H1 (cell line): Measurements from ENCODE around the gene MIEF2. TPM values are rescaled to one million over a fixed set of nuclear protein-coding genes. Genes with fewer than 3 reads are reported as not detected.
A peak's percentile ranks its signal among the peaks of the same experiment; 100 is the strongest.

Experiments used
- CTCF ChIA-PET: fragments of 300-600 bp; sonication (Branson Sonifier 250); formaldehyde crosslinking; loops from one replicate; lab custom pipeline; 2021; ENCODE audit not compliant: partially characterized antibody; lab: Charles Lee
- POLR2A ChIA-PET: fragments of 300-600 bp; sonication (Branson Sonifier 250); formaldehyde crosslinking; loops from one replicate; lab custom pipeline; 2021; ENCODE audit warnings: inconsistent platforms; ENCODE audit not compliant: partially characterized antibody; lab: Charles Lee
- DNase-seq, 2 experiments: peaks; one replicate each; pipeline versions ENCODE4 v3.0.0 to v3.0.0-alpha.2; 2010 to 2022; ENCODE audit warnings: low spot score in 2 of 2, low read depth in 1 of 2, mixed read lengths in 1 of 2
- FAIRE-seq: peaks from 2 replicates; lab custom pipeline; 2011; peaks lifted over from hg19 to GRCh38; lab: Jason Lieb, UNC
- H2AFZ ChIP-seq: 2 replicates; pipeline ENCODE4 v1.8.1; 2012; ENCODE audit warnings: low read length, inconsistent platforms
- H2AK5ac ChIP-seq: 2 replicates; pipeline ENCODE4 v1.6.1; 2013; ENCODE audit warnings: low read depth, low read length
- H2BK120ac ChIP-seq: replicated peaks from 2 replicates; pipeline ENCODE3; 2013; ENCODE audit warnings: low read depth, low read length, inconsistent platforms
- H2BK12ac ChIP-seq: 2 replicates; pipeline ENCODE4 v1.6.1; 2013; ENCODE audit warnings: low read depth, low read length
- H2BK15ac ChIP-seq: 2 replicates; pipeline ENCODE4 v1.6.1; 2013; ENCODE audit warnings: low read length
- H2BK20ac ChIP-seq: 2 replicates; pipeline ENCODE4 v1.6.1; 2013; ENCODE audit warnings: low read length
- H2BK5ac ChIP-seq: 2 replicates; pipeline ENCODE4 v1.6.1; 2013; ENCODE audit warnings: low read depth, low read length
- H3K14ac ChIP-seq: 2 replicates; pipeline ENCODE4 v1.6.1; 2013; ENCODE audit warnings: inconsistent platforms; ENCODE audit not compliant: insufficient read length
- H3K18ac ChIP-seq: 2 replicates; pipeline ENCODE4 v1.6.1; 2013; ENCODE audit warnings: low read length; ENCODE audit errors: extremely low read depth
- H3K23ac ChIP-seq: 2 replicates; pipeline ENCODE4 v1.6.1; 2013; ENCODE audit warnings: inconsistent platforms; ENCODE audit not compliant: insufficient read length
- H3K23me2 ChIP-seq: 2 replicates; pipeline ENCODE4 v1.6.1; 2013; ENCODE audit warnings: low read depth, low read length
- H3K27ac ChIP-seq: 2 replicates; pipeline ENCODE4 v1.6.1; 2011; ENCODE audit warnings: low read depth, low read length, inconsistent platforms
- H3K27me3 ChIP-seq, 4 experiments: replicated peaks in 1 of 4; 1 replicate in 1 of 4; 2 replicates in 3 of 4; pipeline versions ENCODE4 v1.6.1 to v1.8.1; 2011 to 2013; ENCODE audit warnings: low read length in 3 of 4, mild to moderate bottlenecking in 3 of 4, inconsistent platforms in 2 of 4, mixed read lengths in 2 of 4, moderate library complexity in 1 of 4; ENCODE audit not compliant: control insufficient read depth in 3 of 4, insufficient read depth in 3 of 4; ENCODE audit errors: extremely low read depth in 1 of 4
- H3K36me3 ChIP-seq, 4 experiments: 2 replicates each; pipeline versions ENCODE4 v1.6.1 to v1.8.1; 2011 to 2013; ENCODE audit warnings: mild to moderate bottlenecking in 4 of 4, low read length in 3 of 4, moderate library complexity in 2 of 4, control low read depth in 1 of 4, inconsistent platforms in 1 of 4; ENCODE audit not compliant: insufficient read depth in 4 of 4, control insufficient read depth in 2 of 4
- H3K4ac ChIP-seq: replicated peaks from 2 replicates; pipeline ENCODE3; 2013; ENCODE audit warnings: low read length, low read depth, mixed read lengths, inconsistent platforms; ENCODE audit not compliant: insufficient read length
- H3K4me1 ChIP-seq, 4 experiments: replicated peaks in 1 of 4; 1 replicate in 1 of 4; 2 replicates in 3 of 4; pipeline versions ENCODE4 v1.6.1 to v1.8.1; 2011 to 2013; ENCODE audit warnings: low read length in 3 of 4, inconsistent platforms in 2 of 4, mixed read lengths in 1 of 4; ENCODE audit not compliant: insufficient read depth in 4 of 4, control insufficient read depth in 3 of 4
- H3K4me2 ChIP-seq, 2 experiments: 2 replicates each; pipeline versions ENCODE4 v1.6.1 to v1.8.1; 2011 to 2013; ENCODE audit warnings: low read depth in 2 of 2, low read length in 2 of 2, control low read depth in 1 of 2, inconsistent platforms in 1 of 2, mild to moderate bottlenecking in 1 of 2; ENCODE audit not compliant: insufficient read depth in 1 of 2
- H3K4me3 ChIP-seq, 4 experiments: fragments of 200-600, 300-600 bp in 1 of 4; sonication (generic), shearing (Covaris generic), sonication (Bioruptor Twin) in 1 of 4; 2 replicates each; pipeline versions ENCODE4 v1.5.1 to v1.8.1; 2011 to 2016; ENCODE audit warnings: low read length in 4 of 4, low read depth in 3 of 4, control low read depth in 2 of 4, inconsistent platforms in 2 of 4, mild to moderate bottlenecking in 2 of 4, mixed read lengths in 1 of 4, moderate library complexity in 1 of 4; ENCODE audit not compliant: insufficient read depth in 2 of 4; ENCODE audit errors: extremely low read depth in 1 of 4
- H3K56ac ChIP-seq: replicated peaks from 2 replicates; pipeline ENCODE3; 2013; ENCODE audit warnings: low read depth, mild to moderate bottlenecking, mixed read lengths, low read length, inconsistent platforms; ENCODE audit not compliant: insufficient read length
- H3K79me1 ChIP-seq: 2 replicates; pipeline ENCODE4 v1.6.1; 2013; ENCODE audit warnings: low read depth, low read length, control low read depth
- H3K79me2 ChIP-seq, 2 experiments: 2 replicates each; pipeline versions ENCODE4 v1.6.1 to v1.8.1; 2012 to 2013; ENCODE audit warnings: low read length in 2 of 2, mild to moderate bottlenecking in 2 of 2, inconsistent platforms in 1 of 2; ENCODE audit not compliant: insufficient read depth in 2 of 2, control insufficient read depth in 1 of 2
- H3K9ac ChIP-seq, 4 experiments: replicated peaks in 1 of 4; 1 replicate in 1 of 4; 2 replicates in 3 of 4; pipeline versions ENCODE4 v1.6.1 to v1.8.1; 2011 to 2013; ENCODE audit warnings: low read depth in 3 of 4, low read length in 3 of 4, control low read depth in 2 of 4, mild to moderate bottlenecking in 2 of 4, moderate library complexity in 2 of 4, inconsistent platforms in 1 of 4; ENCODE audit errors: extremely low read depth in 1 of 4
- H3K9me3 ChIP-seq, 2 experiments: 2 replicates each; pipeline versions ENCODE4 v1.6.1 to v1.8.1; 2012 to 2013; ENCODE audit warnings: mild to moderate bottlenecking in 2 of 2, moderate library complexity in 2 of 2, control low read depth in 1 of 2, inconsistent platforms in 1 of 2, low read depth in 1 of 2, low read length in 1 of 2, mixed read lengths in 1 of 2; ENCODE audit not compliant: insufficient read depth in 2 of 2
- H4K20me1 ChIP-seq, 2 experiments: replicated peaks in 1 of 2; 2 replicates each; pipeline versions ENCODE3 to v1.8.1; 2011 to 2013; ENCODE audit warnings: inconsistent platforms in 2 of 2, low read length in 2 of 2, mild to moderate bottlenecking in 1 of 2; ENCODE audit not compliant: insufficient read depth in 2 of 2, control insufficient read depth in 1 of 2
- H4K5ac ChIP-seq: 2 replicates; pipeline ENCODE4 v1.6.1; 2013; ENCODE audit warnings: low read length, low read depth, mixed read lengths, inconsistent platforms; ENCODE audit not compliant: insufficient read length
- H4K8ac ChIP-seq: 2 replicates; pipeline ENCODE4 v1.8.0; 2013; ENCODE audit warnings: mild to moderate bottlenecking, moderate library complexity, low read length, inconsistent platforms; ENCODE audit not compliant: insufficient read depth; ENCODE audit errors: extremely low read depth
- H4K91ac ChIP-seq: replicated peaks from 2 replicates; pipeline ENCODE3; 2013; ENCODE audit warnings: low read length, mixed read lengths, inconsistent platforms; ENCODE audit not compliant: insufficient read length
- RAD21 ChIP-seq, 2 experiments: IDR thresholded peaks in 1 of 2; conservative IDR thresholded peaks in 1 of 2; 2 replicates each; pipeline ENCODE4 v1.6.1; 2011; ENCODE audit warnings: low read depth in 2 of 2, low read length in 2 of 2, improper control_type of control experiment in 1 of 2, inconsistent platforms in 1 of 2, mild to moderate bottlenecking in 1 of 2, moderate library complexity in 1 of 2
- SAP30 ChIP-seq: fragments of 300-600 bp; sonication (generic); IDR thresholded peaks from 2 replicates; pipeline ENCODE4 v1.7.1; 2012; ENCODE audit warnings: low read length, moderate library complexity, mild to moderate bottlenecking, inconsistent platforms; ENCODE audit not compliant: insufficient read depth, insufficient replicate concordance
- WGBS, 2 experiments: shearing (Covaris generic) in 1 of 2; methylation state at CpG; one replicate each; pipeline versions ENCODE4 v1.1.6 to v1.1.7; 2013 to 2015; ENCODE audit warnings: low lambda C conversion rate in 2 of 2, mixed read lengths in 2 of 2, inconsistent platforms in 1 of 2, low coverage in 1 of 2, missing lambda C conversion rate in 1 of 2; ENCODE audit not compliant: insufficient replicate concordance in 2 of 2, insufficient coverage in 1 of 2, insufficient read length in 1 of 2; ENCODE audit errors: extremely low coverage in 1 of 2, missing lambda C conversion rate in 1 of 2; 5-methylcytosine and 5-hydroxymethylcytosine counted together
- polyA plus RNA-seq, 7 experiments: library from polyadenylated mRNA; depleted of rRNA in 3 of 7; stranded (reverse) in 5 of 7; unstranded in 2 of 7; fragments of >200 nt in 5 of 7; fragments of 200-250 nt in 2 of 7; gene quantifications; 1 replicate in 5 of 7; 2 replicates in 1 of 7; 4 replicates in 1 of 7; pipeline versions ENCODE4 v1.2.1 to v1.2.3, GENCODE V29; 2011 to 2013; ENCODE audit warnings: missing spikeins in 2 of 7, mixed read lengths in 2 of 7
- total RNA-seq: library from RNA; stranded (reverse); fragmentation: NEBNext Ultra II Directional; extraction: Animal tissue kit (Norgen Biotek cat#: 25700); gene quantifications from 2 replicates; pipeline ENCODE4 v1.2.1, GENCODE V29; 2021
- TF ChIP-seq, protein P1 (sequence below), 3 experiments: IDR thresholded peaks; 1 replicate in 2 of 3; 2 replicates in 1 of 3; pipeline versions ENCODE4 v1.5.1 to v1.6.1; 2011; ENCODE audit warnings: low read length in 3 of 3, mild to moderate bottlenecking in 3 of 3, inconsistent platforms in 2 of 3, low read depth in 1 of 3, moderate library complexity in 1 of 3; ENCODE audit not compliant: insufficient read depth in 1 of 3; ENCODE audit errors: control extremely low read depth in 1 of 3

MIEF2 gene
- total and polyA plus RNA-seq, 2 of the 8 experiments (the other 6 are each of a cell fraction or from before 2014, with no cell fraction given): 9.9 to 24.9 TPM

DNA sequence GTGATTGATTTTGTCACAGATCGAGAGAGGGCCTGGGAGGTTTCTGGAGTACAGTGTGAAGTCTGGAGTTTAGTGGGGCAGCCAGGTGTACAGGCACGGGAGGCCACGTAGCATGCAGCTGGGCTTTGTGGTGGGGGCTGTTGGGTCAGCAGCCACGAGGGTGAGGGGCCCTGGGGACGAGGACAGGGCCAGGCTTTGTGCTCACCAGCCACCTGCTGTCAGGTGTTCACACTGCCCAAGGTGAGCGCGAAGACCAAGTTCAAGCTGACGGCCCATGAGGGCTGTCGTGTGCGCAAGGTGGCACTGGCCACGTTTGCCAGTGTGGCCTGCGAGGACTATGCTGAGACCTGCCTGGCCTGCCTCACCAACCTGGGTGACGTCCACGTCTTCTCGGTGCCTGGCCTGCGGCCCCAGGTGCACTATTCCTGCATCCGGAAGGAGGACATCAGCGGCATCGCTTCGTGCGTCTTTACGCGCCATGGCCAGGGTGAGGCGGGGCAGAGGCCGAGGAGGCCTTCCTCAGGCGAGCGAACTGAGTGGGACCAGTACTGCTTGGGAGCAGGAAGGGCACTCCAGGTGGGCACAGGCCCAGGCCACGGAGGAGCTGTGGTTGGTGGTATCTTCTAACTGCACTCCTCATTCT, 19.1 kb upstream of the MIEF2 start:
- Histone ChIP-seq H3K56ac (no peak overlapping the region), H4K20me1 (peaks cover 5 to 25% of the 10 kb centered on the region in 2 experiments), H4K91ac (no peak overlapping the region), H4K8ac (no peak overlapping the region), H2AFZ (no peak overlapping the region), H3K9me3 (no peaks in the 10 kb centered on the region), H3K79me2 (no peaks in the 10 kb centered on the region), H3K4me3 (no peak overlapping the region), H2AK5ac (no peak overlapping the region), H3K14ac (no peak overlapping the region), H3K4me1 (peaks cover 0 to 6% (median 2%) of the 10 kb centered on the region in 4 experiments; a peak in 5 of 7 replicates), H3K9ac (no peak overlapping the region), H2BK5ac (0 out of 2 replicates have a peak overlapping the region, but pooled peaks have one; percentile 13), H2BK15ac (no peak overlapping the region), H2BK20ac (no peak overlapping the region), H3K23me2 (no peaks in the 10 kb centered on the region), H4K5ac (no peak overlapping the region), H3K18ac (no peak overlapping the region), H3K36me3 (peaks cover 20 to 58% (median 52%) of the 10 kb centered on the region in 4 experiments), H3K4ac (no peak overlapping the region), H3K4me2 (no peak overlapping the region), H3K27ac (no peak overlapping the region), H3K27me3 (peaks cover 0 to 2% (median 0%) of the 10 kb centered on the region in 4 experiments; a peak in 1 of 7 replicates), H3K23ac (no peak overlapping the region), H2BK120ac (no peak overlapping the region), H2BK12ac (no peak overlapping the region), H3K79me1 (no peaks in the 10 kb centered on the region)
- FAIRE-seq (no peak), DNase-seq (peak in 1 of 2 experiments; percentile 59)
- WGBS, 2 experiments: 90% methylated on average over 28 of the region's 28 CpGs; no CpG with 5 or more reads in 1 of the 2 experiments
- TF ChIP-seq, protein P1, sequence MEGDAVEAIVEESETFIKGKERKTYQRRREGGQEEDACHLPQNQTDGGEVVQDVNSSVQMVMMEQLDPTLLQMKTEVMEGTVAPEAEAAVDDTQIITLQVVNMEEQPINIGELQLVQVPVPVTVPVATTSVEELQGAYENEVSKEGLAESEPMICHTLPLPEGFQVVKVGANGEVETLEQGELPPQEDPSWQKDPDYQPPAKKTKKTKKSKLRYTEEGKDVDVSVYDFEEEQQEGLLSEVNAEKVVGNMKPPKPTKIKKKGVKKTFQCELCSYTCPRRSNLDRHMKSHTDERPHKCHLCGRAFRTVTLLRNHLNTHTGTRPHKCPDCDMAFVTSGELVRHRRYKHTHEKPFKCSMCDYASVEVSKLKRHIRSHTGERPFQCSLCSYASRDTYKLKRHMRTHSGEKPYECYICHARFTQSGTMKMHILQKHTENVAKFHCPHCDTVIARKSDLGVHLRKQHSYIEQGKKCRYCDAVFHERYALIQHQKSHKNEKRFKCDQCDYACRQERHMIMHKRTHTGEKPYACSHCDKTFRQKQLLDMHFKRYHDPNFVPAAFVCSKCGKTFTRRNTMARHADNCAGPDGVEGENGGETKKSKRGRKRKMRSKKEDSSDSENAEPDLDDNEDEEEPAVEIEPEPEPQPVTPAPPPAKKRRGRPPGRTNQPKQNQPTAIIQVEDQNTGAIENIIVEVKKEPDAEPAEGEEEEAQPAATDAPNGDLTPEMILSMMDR (IDR thresholded peaks at IDR 0.05; ENCODE audit: control extremely low read depth in 1 of 3, insufficient read depth in 1 of 3, low read depth in 1 of 3, low read length in 3 of 3): peak; percentile 22 to 45 (median 39)
- TF ChIP-seq RAD21 (IDR thresholded peaks at IDR 0.05 in 1 of 2, conservative IDR thresholded peaks at IDR 0.05 in 1 of 2; ENCODE audit: low read depth in 2 of 2, low read length in 2 of 2): peak in 1 of 2 experiments; percentile 21; a peak in 1 of 4 replicates
- TF ChIP-seq SAP30: no peak
- ChIA-PET CTCF (interaction anchor here (0.7 to 2.9 kb wide), 11 partner anchors 9 to 99 kb away, joined by 3 to 18 read pairs (median 4); no protein-coding TSS in a partner anchor), POLR2A (interaction anchor here (0.8 to 13.9 kb wide), 6 partner anchors 9 to 58 kb away, joined by 3 to 171 read pairs (median 6); partner anchors contain the start of genes ALKBH5, FLII and MIEF2)
